Glutamatergic neuron (in vitro differentiated cells): Measurements from ENCODE around the gene PHLPP1. TPM values are rescaled to one million over a fixed set of nuclear protein-coding genes. Genes with fewer than 3 reads are reported as not detected.
A peak's percentile ranks its signal among the peaks of the same experiment; 100 is the strongest.

Experiments
- DNase-seq: peaks from one replicate; pipeline ENCODE4 v3.0.0; 2022
- H3K27ac Mint-ChIP-seq: one replicate; pipeline ENCODE4 v1.8.0; 2020; ENCODE audit warnings: mild to moderate bottlenecking, mixed read lengths, inconsistent platforms; ENCODE audit not compliant: unreplicated experiment
- H3K27me3 Mint-ChIP-seq: one replicate; pipeline ENCODE4 v1.8.0; 2020; ENCODE audit warnings: mild to moderate bottlenecking, moderate library complexity, mixed read lengths, inconsistent platforms; ENCODE audit not compliant: unreplicated experiment
- H3K36me3 Mint-ChIP-seq: one replicate; pipeline ENCODE4 v1.8.0; 2020; ENCODE audit warnings: mild to moderate bottlenecking, mixed read lengths, inconsistent platforms; ENCODE audit not compliant: unreplicated experiment
- H3K4me1 Mint-ChIP-seq: one replicate; pipeline ENCODE4 v1.8.0; 2020; ENCODE audit warnings: mild to moderate bottlenecking, low read depth, mixed read lengths, inconsistent platforms; ENCODE audit not compliant: unreplicated experiment
- H3K4me3 Mint-ChIP-seq: one replicate; pipeline ENCODE4 v1.8.0; 2020; ENCODE audit warnings: mild to moderate bottlenecking, mixed read lengths, inconsistent platforms; ENCODE audit not compliant: unreplicated experiment
- H3K9me3 Mint-ChIP-seq: one replicate; pipeline ENCODE4 v1.8.0; 2020; ENCODE audit warnings: mild to moderate bottlenecking, moderate library complexity, mixed read lengths, inconsistent platforms; ENCODE audit not compliant: unreplicated experiment
- CTCF ChIP-seq: fragments of 200-600 bp; sonication (generic); IDR thresholded peaks from one replicate; pipeline ENCODE4 v1.5.0; 2021; ENCODE audit not compliant: partially characterized antibody, unreplicated experiment
- total RNA-seq: library from RNA; stranded (reverse); fragmentation: NEBNext Ultra II Directional; extraction: Animal tissue kit (Norgen Biotek cat#: 25700); gene quantifications from one replicate; pipeline ENCODE4 v1.2.1, GENCODE V29; 2021; ENCODE audit not compliant: unreplicated experiment

PHLPP1 gene
- total RNA-seq, 1 donor from 2014 or later: 14.0 TPM

- peaks cover 18% of the 10 kb centered on the region for H3K27me3 Mint-ChIP-seq
- H3K4me1 Mint-ChIP-seq: peaks cover 40% of the 10 kb centered on the region
- peaks cover 16% of the 10 kb centered on the region for H3K9me3 Mint-ChIP-seq
- peak overlapping the region; percentile 89 for H3K27ac Mint-ChIP-seq
- no peak for DNase-seq
- H3K36me3 Mint-ChIP-seq: no peaks in the 10 kb centered on the region
- H3K4me3 Mint-ChIP-seq: peak overlapping the region; percentile 90
- TF ChIP-seq CTCF: no peak
Measured at GRCh38 chr18:62717169-62717924, 2.0 kb downstream of the PHLPP1 start.

- H3K9me3 Mint-ChIP-seq: peaks cover 16% of the 10 kb centered on the region
- H3K27ac Mint-ChIP-seq: peak overlapping the region; percentile 89
- no peaks in the 10 kb centered on the region for H3K36me3 Mint-ChIP-seq
- H3K4me1 Mint-ChIP-seq: peaks cover 43% of the 10 kb centered on the region
- peak overlapping the region; percentile 90 for H3K4me3 Mint-ChIP-seq
- TF ChIP-seq CTCF: no peak
- DNase-seq: no peak
- peaks cover 18% of the 10 kb centered on the region for H3K27me3 Mint-ChIP-seq
Measured at GRCh38 chr18:62717925-62718800, 2.8 kb downstream of the PHLPP1 start.

GRCh38 chr18:62720048-62720447, 4.7 kb downstream of the PHLPP1 start:
- DNase-seq: no peak

GRCh38 chr18:62720766-62721613, 5.6 kb downstream of the PHLPP1 start:
- peaks cover 7% of the 10 kb centered on the region for H3K27me3 Mint-ChIP-seq
- peaks cover 49% of the 10 kb centered on the region for H3K4me1 Mint-ChIP-seq
- H3K9me3 Mint-ChIP-seq: peaks cover 10% of the 10 kb centered on the region
- peak overlapping the region; percentile 70 for H3K4me3 Mint-ChIP-seq
- no peaks in the 10 kb centered on the region for H3K36me3 Mint-ChIP-seq
- peak overlapping the region; percentile 41 for H3K27ac Mint-ChIP-seq
- DNase-seq: no peak
- no peak for TF ChIP-seq CTCF

More at GRCh38 chr18:62720048-62720447, 4.7 kb downstream of the PHLPP1 start:
- Mint-ChIP-seq H3K4me1 (peaks cover 45% of the 10 kb centered on the region), H3K9me3 (peaks cover 10% of the 10 kb centered on the region), H3K4me3 (peak overlapping the region; percentile 59), H3K27me3 (peaks cover 7% of the 10 kb centered on the region), H3K36me3 (no peaks in the 10 kb centered on the region), H3K27ac (peak overlapping the region; percentile 87)
- no peak for TF ChIP-seq CTCF
